ENCODE data around the gene SCOC. TPM values are rescaled to one million over a fixed set of nuclear protein-coding genes. Genes with fewer than 3 reads are reported as not detected.

The SCOC gene
- total RNA-seq, 4 donors from 2014 or later = 21.5 to 36.6 (median 30.6) TPM

DNA sequence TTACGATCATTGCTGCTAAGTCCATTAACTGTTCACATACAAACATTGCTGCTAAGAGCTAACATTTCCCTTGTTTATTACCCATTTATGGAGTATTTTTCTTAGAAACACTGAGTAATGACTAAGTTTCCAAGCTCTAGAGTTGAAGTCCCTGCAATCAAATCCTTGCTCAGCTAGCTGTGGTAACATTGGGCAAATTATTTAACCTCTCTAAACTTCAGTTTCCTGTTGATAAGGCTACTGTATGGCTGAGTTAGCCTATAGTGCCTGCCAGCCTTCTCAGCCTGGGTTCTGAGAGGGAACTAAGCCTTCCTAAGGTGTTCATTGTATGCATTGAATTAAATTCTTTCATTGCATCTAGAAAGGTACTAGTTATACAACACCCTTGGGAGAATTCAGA lies 15.2 kb upstream of the SCOC start:
- intact Hi-C loops (cut with DNase I; ENCODE audit: low total_unique reads) = no loop called here
- in situ Hi-C loops (cut with MboI; ENCODE audit: low sequenced_read_pairs in 4 of 4) = loop anchor here in 2 of 4 donors (25.0 kb wide), 2 partner anchors 504 to 621 kb away; no protein-coding TSS in a partner anchor
- Histone ChIP-seq H3K4me3 (no peak overlapping the region), H3K36me3 (no peaks in the 10 kb centered on the region), H3K9me3 (no peaks in the 10 kb centered on the region), H3K27me3 (no peaks in the 10 kb centered on the region), H3K27ac (no peak overlapping the region), H3K4me1 (no peaks in the 10 kb centered on the region)
- TF ChIP-seq, protein P1, sequence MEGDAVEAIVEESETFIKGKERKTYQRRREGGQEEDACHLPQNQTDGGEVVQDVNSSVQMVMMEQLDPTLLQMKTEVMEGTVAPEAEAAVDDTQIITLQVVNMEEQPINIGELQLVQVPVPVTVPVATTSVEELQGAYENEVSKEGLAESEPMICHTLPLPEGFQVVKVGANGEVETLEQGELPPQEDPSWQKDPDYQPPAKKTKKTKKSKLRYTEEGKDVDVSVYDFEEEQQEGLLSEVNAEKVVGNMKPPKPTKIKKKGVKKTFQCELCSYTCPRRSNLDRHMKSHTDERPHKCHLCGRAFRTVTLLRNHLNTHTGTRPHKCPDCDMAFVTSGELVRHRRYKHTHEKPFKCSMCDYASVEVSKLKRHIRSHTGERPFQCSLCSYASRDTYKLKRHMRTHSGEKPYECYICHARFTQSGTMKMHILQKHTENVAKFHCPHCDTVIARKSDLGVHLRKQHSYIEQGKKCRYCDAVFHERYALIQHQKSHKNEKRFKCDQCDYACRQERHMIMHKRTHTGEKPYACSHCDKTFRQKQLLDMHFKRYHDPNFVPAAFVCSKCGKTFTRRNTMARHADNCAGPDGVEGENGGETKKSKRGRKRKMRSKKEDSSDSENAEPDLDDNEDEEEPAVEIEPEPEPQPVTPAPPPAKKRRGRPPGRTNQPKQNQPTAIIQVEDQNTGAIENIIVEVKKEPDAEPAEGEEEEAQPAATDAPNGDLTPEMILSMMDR (IDR thresholded peaks at IDR 0.05 in 4 of 5, conservative IDR thresholded peaks at IDR 0.05 in 1 of 5) = no peak
- DNase-seq (no peak), ATAC-seq (no peak)

DNA sequence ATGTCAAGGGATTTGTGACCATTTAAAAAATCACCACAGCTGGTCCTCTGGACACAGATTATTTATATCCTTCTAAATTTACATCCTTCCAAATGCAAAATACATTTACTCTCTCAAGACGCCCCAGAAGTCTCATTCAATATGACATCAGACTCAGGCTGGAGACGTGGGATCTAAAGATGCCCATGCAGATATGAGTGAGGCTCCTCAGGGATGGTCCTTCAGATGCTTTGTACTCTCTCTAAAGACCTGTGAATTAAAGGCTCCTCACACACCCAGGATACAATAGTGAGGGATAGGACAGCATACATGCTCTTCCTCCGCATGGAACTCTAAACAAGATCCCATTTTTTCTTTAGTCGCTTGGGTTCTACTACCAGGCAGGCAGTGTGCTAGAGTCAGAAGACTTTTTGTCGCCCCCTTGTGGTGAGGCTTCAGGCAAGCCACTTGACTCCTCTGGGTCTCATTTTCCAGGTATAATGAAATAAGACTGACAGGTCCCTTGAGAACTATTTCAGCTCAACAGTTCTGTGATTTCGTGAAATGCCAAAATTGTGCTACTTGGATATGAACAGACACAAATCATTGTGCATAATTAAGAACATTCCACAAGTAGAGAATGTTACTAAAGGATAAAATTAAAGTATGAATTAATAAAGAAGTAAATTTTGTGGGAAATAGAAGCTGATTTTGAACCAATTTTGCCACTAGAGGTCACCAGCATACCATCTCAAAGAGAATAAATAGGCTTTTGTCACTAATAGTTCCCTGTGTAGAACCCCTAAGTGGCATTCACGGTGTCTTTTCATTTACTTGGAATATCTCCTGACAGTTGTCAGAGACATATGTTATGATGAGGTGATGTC lies 13.7 kb upstream of the SCOC start:
- in situ Hi-C loops (cut with MboI; ENCODE audit: low sequenced_read_pairs in 4 of 4) = loop anchor here in 2 of 4 donors (10.0 to 25.0 kb wide), 3 partner anchors 495 to 622 kb away; no protein-coding TSS in a partner anchor
- ATAC-seq (peak; percentile 62 to 87), DNase-seq (peak; percentile 36 to 48)
- Histone ChIP-seq H3K36me3 (no peaks in the 10 kb centered on the region), H3K4me3 (no peak overlapping the region), H3K27me3 (no peaks in the 10 kb centered on the region), H3K4me1 (no peaks in the 10 kb centered on the region), H3K9me3 (no peaks in the 10 kb centered on the region), H3K27ac (no peak overlapping the region)
- TF ChIP-seq, protein P1 (IDR thresholded peaks at IDR 0.05 in 4 of 5, conservative IDR thresholded peaks at IDR 0.05 in 1 of 5) = peak; percentile 48 to 86 (median 61)
- TF ChIP-seq POLR2A (IDR thresholded peaks at IDR 0.05) = no peak
- intact Hi-C loops (cut with DNase I; ENCODE audit: low total_unique reads) = loop anchor here (2.0 kb wide), 1 partner anchor 491 kb away; no protein-coding TSS in a partner anchor

DNA sequence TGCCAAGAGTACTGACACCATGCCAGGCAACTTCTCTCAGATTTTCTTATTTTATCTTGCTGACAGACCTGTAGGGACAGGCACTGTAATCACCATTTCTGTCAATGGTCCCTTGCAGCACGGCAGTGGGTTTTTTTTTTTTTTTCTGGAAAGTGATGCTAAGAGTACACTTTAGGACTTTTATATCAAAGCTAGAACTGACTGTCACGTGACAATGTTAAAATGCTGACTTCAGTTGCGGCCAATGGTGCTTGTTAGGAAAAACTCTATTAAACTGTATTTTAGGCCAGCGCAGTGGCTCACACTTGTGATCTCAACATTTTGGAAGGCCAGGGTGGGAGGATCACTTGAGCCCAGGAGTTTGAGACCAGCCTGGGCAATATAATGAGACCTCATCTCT lies 12.3 kb upstream of the SCOC start:
- Histone ChIP-seq H3K9me3 (no peaks in the 10 kb centered on the region), H3K4me1 (no peaks in the 10 kb centered on the region), H3K27ac (no peak overlapping the region), H3K4me3 (no peak overlapping the region), H3K27me3 (no peaks in the 10 kb centered on the region), H3K36me3 (no peaks in the 10 kb centered on the region)
- intact Hi-C loops (cut with DNase I; ENCODE audit: low total_unique reads) (loop anchor here (2.0 kb wide), 1 partner anchor 490 kb away; no protein-coding TSS in a partner anchor), in situ Hi-C loops (cut with MboI; ENCODE audit: low sequenced_read_pairs in 4 of 4) (loop anchor here in 2 of 4 donors (10.0 to 25.0 kb wide), 3 partner anchors 494 to 624 kb away; no protein-coding TSS in a partner anchor)
- TF ChIP-seq, protein P1 (IDR thresholded peaks at IDR 0.05 in 4 of 5, conservative IDR thresholded peaks at IDR 0.05 in 1 of 5) = no peak
- no peak for TF ChIP-seq POLR2A (IDR thresholded peaks at IDR 0.05)
- DNase-seq (no peak), ATAC-seq (no peak)

DNA sequence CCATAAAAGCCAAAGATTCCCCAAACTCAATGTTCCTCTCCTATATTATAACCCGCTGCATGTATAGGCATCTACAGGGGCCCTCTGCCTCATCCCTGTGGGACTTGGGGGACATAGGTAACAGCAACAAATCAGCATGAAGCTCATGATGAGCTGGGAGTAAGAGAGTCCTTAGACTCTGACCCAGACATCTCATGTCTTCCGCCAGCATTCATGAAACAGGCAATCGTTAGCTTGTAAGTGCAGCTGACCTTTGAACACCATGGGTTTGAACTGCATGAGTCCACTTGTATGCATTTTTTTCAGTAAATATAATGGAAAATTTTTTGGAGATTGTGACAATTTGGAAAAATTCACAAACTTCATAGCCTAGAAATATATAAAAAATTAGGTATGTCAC lies 10.4 kb upstream of the SCOC start:
- in situ Hi-C loops (cut with MboI; ENCODE audit: low sequenced_read_pairs in 4 of 4) (loop anchor here in 2 of 4 donors (10.0 to 25.0 kb wide), 3 partner anchors 492 to 626 kb away; no protein-coding TSS in a partner anchor), intact Hi-C loops (cut with DNase I; ENCODE audit: low total_unique reads) (no loop called here)
- Histone ChIP-seq H3K27me3 (no peaks in the 10 kb centered on the region), H3K9me3 (no peaks in the 10 kb centered on the region), H3K36me3 (no peaks in the 10 kb centered on the region), H3K4me1 (no peaks in the 10 kb centered on the region), H3K4me3 (no peak overlapping the region), H3K27ac (no peak overlapping the region)
- ATAC-seq = no peak
- no peak for TF ChIP-seq POLR2A (IDR thresholded peaks at IDR 0.05)
- TF ChIP-seq, protein P1 (IDR thresholded peaks at IDR 0.05 in 4 of 5, conservative IDR thresholded peaks at IDR 0.05 in 1 of 5) = no peak
- no peak for DNase-seq
